Omental fat pad (tissue), 4 donors: Measurements from ENCODE around the gene R3HDML. TPM values are rescaled to one million over a fixed set of nuclear protein-coding genes. Genes with fewer than 3 reads are reported as not detected.

Source experiments
- ATAC-seq: fragments of 150-250 bp; one replicate; pipeline ENCODE4 v1.9.1; 2016; ENCODE audit warnings: mild to moderate bottlenecking, moderate library complexity; ENCODE audit not compliant: low FRiP score
- DNase-seq: peaks from one replicate; pipeline ENCODE4 v3.0.0-alpha.2; 2019; ENCODE audit warnings: low spot score
- CTCF ChIP-seq, 3 donors: fragments of 450-650 bp; IDR thresholded peaks; one replicate each; pipeline ENCODE4 v1.5.1; 2016 to 2017; ENCODE audit warnings: antibody characterized with exemption in 3 of 3, mild to moderate bottlenecking in 3 of 3, moderate library complexity in 2 of 3
- small RNA-seq: library from RNA; depleted of rRNA; stranded (forward); fragments of <200 nt; gene quantifications from one replicate; pipeline ENCODE3, GENCODE V24; 2016
- total RNA-seq, 4 donors: library from RNA; depleted of rRNA; stranded (reverse); fragments of >200 nt; gene quantifications; one replicate each; pipeline ENCODE4 v1.1.0, GENCODE V29; 2016

R3HDML gene
- total RNA-seq, 4 donors from 2014 or later = not detected

GRCh38 chr20:44400671-44400969, 63.8 kb downstream of the R3HDML start:
- DNase-seq = no peak
- no peak for TF ChIP-seq CTCF (IDR thresholded peaks at IDR 0.05)
- no peak for ATAC-seq

Small RNAs within 50 kb of the gene (small RNA-seq; reads per million reads assigned to genes)
- gene RF00019 = not detected

Other genes starting within 250 kb of the R3HDML start
- 1 to 10 TPM; 2.6 to 7.9 (median 7.1) TPM for gene JPH2, start 149.9 kb upstream of the R3HDML start, total RNA-seq
- 10 to 100 TPM; 42.8 to 65.0 (median 49.7) TPM for gene OSER1, start 126.3 kb upstream of the R3HDML start, total RNA-seq
- not detected for gene GDAP1L1, start 89.7 kb upstream of the R3HDML start, total RNA-seq
- 10 to 100 TPM; 13.0 to 21.4 (median 19.8) TPM for gene FITM2, start 25.8 kb upstream of the R3HDML start, total RNA-seq
- gene HNF4A, start 18.7 kb downstream of the R3HDML start, total RNA-seq = not detected
- 10 to 100 TPM; 14.5 to 40.8 (median 23.6) TPM for gene TTPAL, start 138.8 kb downstream of the R3HDML start, total RNA-seq
- gene SERINC3, start 185.0 kb downstream of the R3HDML start, total RNA-seq = 100 to 1,000 TPM; 102 to 157 (median 121) TPM
- gene PKIG, start 245.5 kb downstream of the R3HDML start, total RNA-seq = 100 to 1,000 TPM in 3 of 4 donors, 10 to 100 TPM in 1; 90.8 to 133 (median 118) TPM